ENCODE data around the gene SSR1. TPM values are rescaled to one million over a fixed set of nuclear protein-coding genes. Genes with fewer than 3 reads are reported as not detected.

The SSR1 gene
- total and polyA plus RNA-seq, 2 of the 13 experiments (the other 11 are each of a cell fraction or from before 2014, with no cell fraction given): 203 to 243 TPM

DNA sequence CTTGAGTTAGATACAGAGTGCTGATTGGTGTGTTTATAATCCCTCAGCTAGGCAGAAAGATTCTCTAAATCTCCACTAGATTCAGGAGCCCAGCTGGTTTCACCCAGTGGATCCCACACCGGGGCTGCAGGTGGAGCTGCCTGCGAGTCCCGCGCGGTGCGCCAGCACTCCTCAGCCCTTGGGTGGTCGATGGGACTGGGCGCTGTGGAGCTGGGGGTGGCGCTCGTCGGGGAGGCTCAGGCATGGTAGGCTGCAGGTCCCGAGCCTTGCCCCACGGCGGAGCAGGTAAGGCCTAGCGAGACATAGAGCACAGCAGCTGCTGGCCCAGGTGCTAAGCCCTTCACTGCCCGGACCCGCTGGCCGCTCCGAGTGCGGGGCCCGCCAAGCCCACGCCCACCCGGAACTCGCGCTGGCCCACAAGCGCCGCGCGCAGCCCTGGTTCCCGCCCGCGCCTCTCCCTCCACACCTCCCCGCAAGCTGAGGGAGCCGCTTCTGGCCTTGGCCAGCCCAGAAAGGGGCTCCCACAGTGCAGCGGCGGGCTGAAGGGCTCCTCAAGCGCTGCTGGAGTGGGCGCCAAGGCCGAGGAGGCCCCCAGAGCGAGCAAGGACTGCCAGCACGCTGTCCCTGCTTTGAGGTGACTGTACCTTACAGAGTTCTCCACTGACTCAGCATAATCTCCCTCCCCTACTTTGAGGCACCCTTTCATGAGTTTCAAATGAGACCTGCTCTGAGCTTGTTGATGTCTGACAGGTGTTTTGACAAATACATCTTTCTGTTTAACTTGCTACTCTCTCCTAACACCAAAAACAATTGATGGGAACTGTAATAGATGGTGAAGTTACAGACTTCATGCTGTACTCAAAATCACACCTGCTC, 3.9 kb upstream of the SSR1 start:
- FAIRE-seq (no peak), DNase-seq (ENCODE audit: low spot score) (no peak), ATAC-seq (no peak)
- no peak overlapping the region for H3K9ac ChIP-seq (ENCODE audit: insufficient read depth, low read depth, low read length)
- H4K20me1 ChIP-seq (ENCODE audit: insufficient read depth, low read length): peaks cover 4% of the 10 kb centered on the region; the same call in 1 of the 2 replicates
- H3K9me3 ChIP-seq (ENCODE audit: low read length): no peaks in the 10 kb centered on the region
- H3K4me1 ChIP-seq (ENCODE audit: insufficient read depth, low read length): peaks cover 41% of the 10 kb centered on the region
- peaks cover 11% of the 10 kb centered on the region for H3K79me2 ChIP-seq (ENCODE audit: insufficient read depth, low read length)
- 0 out of 2 replicates have a peak overlapping the region, but pooled peaks have one; percentile 31 for H3K4me2 ChIP-seq (ENCODE audit: low read depth, low read length)
- ChIA-PET CTCF (ENCODE audit: low intra/inter-chr PET ratio, low total read pairs) (no interaction called here), POLR2A (interaction anchor here (0.8 to 4.3 kb wide), 10 partner anchors 8 to 244 kb away, joined by 3 to 39 read pairs (median 6); partner anchors contain the start of genes CAGE1 and RIOK1)
- H3K36me3 ChIP-seq (replicated peaks in 1 of 2; ENCODE audit: control insufficient read depth in 1 of 2, insufficient read depth in 2 of 2, low read length in 2 of 2): no peaks in the 10 kb centered on the region
- peak overlapping the region; percentile 41 for H3K27ac ChIP-seq (ENCODE audit: extremely low read length, insufficient read depth, low read length)
- H3K4me3 ChIP-seq (replicated peaks in 1 of 3; ENCODE audit: insufficient read depth in 1 of 3, low read depth in 2 of 3, low read length in 3 of 3): no peak overlapping the region
- BruUV-seq (replicated peaks): no TSS peak
- in situ Hi-C loops (cut with HindIII; ENCODE audit: extremely low pct_ligation_motif_present, low pct_unique_long_range_greater_than_20kb) (no loop called here), intact Hi-C loops (cut with micrococcal nuclease; ENCODE audit: unreplicated experiment) (no loop called here)
- no peak overlapping the region for H2AFZ ChIP-seq (ENCODE audit: low read length)
- 91% methylated on average over 17 of the region's 41 CpGs for WGBS (ENCODE audit: low lambda C conversion rate)
- H3K27me3 ChIP-seq (ENCODE audit: control insufficient read depth in 1 of 2, insufficient read depth in 2 of 2, low read length in 2 of 2): no peaks in the 10 kb centered on the region; a peak in 1 of 5 replicates
- TF ChIP-seq, protein P1, sequence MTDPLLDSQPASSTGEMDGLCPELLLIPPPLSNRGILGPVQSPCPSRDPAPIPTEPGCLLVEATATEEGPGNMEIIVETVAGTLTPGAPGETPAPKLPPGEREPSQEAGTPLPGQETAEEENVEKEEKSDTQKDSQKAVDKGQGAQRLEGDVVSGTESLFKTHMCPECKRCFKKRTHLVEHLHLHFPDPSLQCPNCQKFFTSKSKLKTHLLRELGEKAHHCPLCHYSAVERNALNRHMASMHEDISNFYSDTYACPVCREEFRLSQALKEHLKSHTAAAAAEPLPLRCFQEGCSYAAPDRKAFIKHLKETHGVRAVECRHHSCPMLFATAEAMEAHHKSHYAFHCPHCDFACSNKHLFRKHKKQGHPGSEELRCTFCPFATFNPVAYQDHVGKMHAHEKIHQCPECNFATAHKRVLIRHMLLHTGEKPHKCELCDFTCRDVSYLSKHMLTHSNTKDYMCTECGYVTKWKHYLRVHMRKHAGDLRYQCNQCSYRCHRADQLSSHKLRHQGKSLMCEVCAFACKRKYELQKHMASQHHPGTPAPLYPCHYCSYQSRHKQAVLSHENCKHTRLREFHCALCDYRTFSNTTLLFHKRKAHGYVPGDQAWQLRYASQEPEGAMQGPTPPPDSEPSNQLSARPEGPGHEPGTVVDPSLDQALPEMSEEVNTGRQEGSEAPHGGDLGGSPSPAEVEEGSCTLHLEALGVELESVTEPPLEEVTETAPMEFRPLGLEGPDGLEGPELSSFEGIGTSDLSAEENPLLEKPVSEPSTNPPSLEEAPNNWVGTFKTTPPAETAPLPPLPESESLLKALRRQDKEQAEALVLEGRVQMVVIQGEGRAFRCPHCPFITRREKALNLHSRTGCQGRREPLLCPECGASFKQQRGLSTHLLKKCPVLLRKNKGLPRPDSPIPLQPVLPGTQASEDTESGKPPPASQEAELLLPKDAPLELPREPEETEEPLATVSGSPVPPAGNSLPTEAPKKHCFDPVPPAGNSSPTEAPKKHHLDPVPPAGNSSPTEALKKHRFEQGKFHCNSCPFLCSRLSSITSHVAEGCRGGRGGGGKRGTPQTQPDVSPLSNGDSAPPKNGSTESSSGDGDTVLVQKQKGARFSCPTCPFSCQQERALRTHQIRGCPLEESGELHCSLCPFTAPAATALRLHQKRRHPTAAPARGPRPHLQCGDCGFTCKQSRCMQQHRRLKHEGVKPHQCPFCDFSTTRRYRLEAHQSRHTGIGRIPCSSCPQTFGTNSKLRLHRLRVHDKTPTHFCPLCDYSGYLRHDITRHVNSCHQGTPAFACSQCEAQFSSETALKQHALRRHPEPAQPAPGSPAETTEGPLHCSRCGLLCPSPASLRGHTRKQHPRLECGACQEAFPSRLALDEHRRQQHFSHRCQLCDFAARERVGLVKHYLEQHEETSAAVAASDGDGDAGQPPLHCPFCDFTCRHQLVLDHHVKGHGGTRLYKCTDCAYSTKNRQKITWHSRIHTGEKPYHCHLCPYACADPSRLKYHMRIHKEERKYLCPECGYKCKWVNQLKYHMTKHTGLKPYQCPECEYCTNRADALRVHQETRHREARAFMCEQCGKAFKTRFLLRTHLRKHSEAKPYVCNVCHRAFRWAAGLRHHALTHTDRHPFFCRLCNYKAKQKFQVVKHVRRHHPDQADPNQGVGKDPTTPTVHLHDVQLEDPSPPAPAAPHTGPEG (CRISPR knock-in tag; IDR thresholded peaks at IDR 0.05): no peak
- TF ChIP-seq NFE2L2 (IDR thresholded peaks at IDR 0.05; ENCODE audit: low read length) (peak; percentile 24; the same call in 1 of the 2 replicates), ZBTB38 (CRISPR knock-in tag; IDR thresholded peaks at IDR 0.05) (peak; percentile 90), GABPB1 (CRISPR knock-in tag; IDR thresholded peaks at IDR 0.05) (peak; percentile 38; the same call in 1 of the 2 replicates), SIN3B (IDR thresholded peaks at IDR 0.05; ENCODE audit: low read length) (no peak), MAFF (IDR thresholded peaks at IDR 0.05; ENCODE audit: low read depth, low read length) (peak; percentile 56)
- TF ChIP-seq, protein P2, sequence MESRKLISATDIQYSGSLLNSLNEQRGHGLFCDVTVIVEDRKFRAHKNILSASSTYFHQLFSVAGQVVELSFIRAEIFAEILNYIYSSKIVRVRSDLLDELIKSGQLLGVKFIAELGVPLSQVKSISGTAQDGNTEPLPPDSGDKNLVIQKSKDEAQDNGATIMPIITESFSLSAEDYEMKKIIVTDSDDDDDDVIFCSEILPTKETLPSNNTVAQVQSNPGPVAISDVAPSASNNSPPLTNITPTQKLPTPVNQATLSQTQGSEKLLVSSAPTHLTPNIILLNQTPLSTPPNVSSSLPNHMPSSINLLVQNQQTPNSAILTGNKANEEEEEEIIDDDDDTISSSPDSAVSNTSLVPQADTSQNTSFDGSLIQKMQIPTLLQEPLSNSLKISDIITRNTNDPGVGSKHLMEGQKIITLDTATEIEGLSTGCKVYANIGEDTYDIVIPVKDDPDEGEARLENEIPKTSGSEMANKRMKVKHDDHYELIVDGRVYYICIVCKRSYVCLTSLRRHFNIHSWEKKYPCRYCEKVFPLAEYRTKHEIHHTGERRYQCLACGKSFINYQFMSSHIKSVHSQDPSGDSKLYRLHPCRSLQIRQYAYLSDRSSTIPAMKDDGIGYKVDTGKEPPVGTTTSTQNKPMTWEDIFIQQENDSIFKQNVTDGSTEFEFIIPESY (CRISPR knock-in tag; IDR thresholded peaks at IDR 0.05): peak; percentile 81
- TF ChIP-seq, protein P3, sequence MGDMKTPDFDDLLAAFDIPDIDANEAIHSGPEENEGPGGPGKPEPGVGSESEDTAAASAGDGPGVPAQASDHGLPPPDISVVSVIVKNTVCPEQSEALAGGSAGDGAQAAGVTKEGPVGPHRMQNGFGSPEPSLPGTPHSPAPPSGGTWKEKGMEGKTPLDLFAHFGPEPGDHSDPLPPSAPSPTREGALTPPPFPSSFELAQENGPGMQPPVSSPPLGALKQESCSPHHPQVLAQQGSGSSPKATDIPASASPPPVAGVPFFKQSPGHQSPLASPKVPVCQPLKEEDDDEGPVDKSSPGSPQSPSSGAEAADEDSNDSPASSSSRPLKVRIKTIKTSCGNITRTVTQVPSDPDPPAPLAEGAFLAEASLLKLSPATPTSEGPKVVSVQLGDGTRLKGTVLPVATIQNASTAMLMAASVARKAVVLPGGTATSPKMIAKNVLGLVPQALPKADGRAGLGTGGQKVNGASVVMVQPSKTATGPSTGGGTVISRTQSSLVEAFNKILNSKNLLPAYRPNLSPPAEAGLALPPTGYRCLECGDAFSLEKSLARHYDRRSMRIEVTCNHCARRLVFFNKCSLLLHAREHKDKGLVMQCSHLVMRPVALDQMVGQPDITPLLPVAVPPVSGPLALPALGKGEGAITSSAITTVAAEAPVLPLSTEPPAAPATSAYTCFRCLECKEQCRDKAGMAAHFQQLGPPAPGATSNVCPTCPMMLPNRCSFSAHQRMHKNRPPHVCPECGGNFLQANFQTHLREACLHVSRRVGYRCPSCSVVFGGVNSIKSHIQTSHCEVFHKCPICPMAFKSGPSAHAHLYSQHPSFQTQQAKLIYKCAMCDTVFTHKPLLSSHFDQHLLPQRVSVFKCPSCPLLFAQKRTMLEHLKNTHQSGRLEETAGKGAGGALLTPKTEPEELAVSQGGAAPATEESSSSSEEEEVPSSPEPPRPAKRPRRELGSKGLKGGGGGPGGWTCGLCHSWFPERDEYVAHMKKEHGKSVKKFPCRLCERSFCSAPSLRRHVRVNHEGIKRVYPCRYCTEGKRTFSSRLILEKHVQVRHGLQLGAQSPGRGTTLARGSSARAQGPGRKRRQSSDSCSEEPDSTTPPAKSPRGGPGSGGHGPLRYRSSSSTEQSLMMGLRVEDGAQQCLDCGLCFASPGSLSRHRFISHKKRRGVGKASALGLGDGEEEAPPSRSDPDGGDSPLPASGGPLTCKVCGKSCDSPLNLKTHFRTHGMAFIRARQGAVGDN (CRISPR knock-in tag; IDR thresholded peaks at IDR 0.05): peak; percentile 39; the same call in 1 of the 2 replicates
